ENCODE measurements around the gene NFATC2.

NFATC2 gene

GRCh38 chr20:51426718-51427650, 115.5 kb downstream of the NFATC2 start:
- DNase-seq, result no peak

DNA sequence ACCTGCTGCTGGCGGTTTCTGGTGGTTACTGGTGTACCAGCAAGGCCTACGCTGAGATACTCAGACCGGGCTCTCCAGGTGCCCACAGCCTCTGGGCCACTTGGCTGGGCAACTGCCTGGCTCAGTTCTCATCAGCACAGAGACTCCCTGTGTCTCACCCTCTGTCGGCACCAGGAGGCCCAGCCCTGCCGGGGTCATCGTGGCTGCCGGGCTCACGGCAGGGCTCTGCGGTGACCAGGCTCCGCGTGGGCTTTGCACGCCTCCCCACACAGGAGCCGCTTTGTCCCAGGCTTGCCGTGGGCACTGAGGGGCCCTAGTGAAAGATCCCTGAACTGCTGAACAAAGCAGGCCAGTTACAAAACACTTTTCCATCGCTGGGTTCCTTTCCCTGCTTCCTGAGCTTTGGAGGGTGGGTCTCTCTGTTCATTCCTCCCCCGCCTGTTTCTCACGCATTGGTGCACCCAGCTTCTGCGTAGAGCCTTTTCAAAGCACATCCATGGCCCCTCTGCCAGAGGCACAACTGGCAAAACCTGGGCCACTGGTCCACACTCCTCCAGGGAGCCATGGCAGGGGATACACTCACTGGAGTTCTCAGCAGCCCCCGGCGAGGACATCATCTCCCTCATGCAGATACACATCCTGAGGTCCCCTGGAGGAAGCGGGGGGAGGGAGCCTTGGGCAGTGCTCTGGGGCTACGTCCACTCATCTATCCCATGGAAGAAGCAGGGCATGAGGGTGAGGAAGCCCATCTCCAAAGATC, 117.0 kb downstream of the NFATC2 start:
- no peak for DNase-seq

- DNase-seq, result no peak
These were observed 118.0 kb downstream of the NFATC2 start for GRCh38 chr20:51424270-51425117.

GRCh38 chr20:51423810-51424209, 118.7 kb downstream of the NFATC2 start:
- DNase-seq, result no peak

DNA sequence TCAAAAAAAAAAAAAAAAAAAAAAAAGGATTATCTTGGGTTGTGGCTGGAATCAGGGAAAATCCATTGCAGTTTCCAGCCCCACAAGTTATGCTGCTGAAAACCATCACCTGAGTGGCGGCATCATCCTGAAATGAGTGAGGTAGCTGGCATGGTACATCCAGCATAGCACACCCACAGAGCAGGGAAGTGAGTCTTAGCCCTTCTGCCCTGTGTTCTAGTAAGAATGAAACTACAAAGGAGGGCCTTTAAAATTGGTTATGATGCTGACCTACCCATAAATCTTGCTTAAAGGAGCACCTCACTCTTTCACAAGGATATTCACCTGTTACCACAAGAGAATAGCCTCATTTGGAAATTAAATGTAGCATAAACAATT, 119.2 kb downstream of the NFATC2 start:
- no peak for DNase-seq

GRCh38 chr20:51422514-51423289, 119.8 kb downstream of the NFATC2 start:
- DNase-seq, result no peak

DNA sequence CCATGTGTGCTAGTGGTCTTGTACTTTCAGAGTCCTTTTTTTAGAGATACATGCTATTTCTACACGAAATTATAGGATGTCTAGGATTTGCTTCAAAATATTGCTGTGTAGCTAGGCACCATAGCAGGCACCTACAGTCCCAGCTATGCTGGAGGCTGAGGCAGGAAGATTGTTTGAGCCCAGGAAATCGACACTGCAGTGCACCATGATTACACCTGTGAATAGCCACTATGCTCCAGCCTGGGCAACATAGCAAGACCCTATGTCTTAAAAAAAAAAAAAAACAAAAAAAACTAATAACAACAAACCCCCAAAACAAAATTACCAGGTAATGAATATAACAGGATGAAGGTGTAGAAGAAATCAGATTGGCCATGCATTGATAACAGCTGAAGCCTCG, 121.7 kb downstream of the NFATC2 start:
- no peak for DNase-seq

DNA sequence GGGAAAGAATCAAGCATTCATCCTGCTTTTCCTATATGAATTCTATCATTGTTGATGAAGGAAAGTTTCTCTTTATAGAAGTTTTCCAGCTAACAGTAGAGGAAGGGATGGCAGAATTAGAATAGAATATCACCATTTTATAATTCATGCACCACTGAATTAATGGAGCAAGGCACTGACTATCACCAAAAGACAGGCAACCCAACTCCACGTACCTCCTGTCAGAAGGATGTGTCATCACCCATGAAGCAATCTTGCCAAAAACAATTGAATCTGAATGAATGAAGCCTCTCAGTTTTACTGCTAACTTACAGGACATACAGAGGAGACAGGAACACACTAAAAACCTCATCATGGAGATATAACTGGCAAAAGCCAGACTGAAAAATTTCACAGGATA, 122.4 kb downstream of the NFATC2 start:
- DNase-seq, result no peak

DNA sequence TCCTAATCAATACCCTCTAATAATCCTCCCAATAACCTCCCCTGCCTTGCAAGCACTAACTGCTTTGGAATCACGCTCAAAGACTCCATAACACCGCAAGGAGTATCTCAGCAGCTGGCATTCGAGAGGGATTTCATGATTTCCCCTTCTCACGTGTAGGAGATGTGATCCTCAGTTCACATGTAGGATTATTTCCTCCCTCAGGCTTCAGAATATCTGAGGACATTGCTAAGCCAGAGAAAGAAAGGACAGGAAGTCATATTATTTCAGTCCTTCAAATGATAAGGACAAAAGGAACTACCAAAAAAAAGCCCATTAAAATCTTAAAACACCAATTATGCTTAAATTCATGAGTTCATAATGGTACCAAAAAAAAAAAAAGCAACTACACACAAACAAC, 122.9 kb downstream of the NFATC2 start:
- no peak for DNase-seq

GRCh38 chr20:51419231-51419630, 123.3 kb downstream of the NFATC2 start:
- no peak for DNase-seq

DNA sequence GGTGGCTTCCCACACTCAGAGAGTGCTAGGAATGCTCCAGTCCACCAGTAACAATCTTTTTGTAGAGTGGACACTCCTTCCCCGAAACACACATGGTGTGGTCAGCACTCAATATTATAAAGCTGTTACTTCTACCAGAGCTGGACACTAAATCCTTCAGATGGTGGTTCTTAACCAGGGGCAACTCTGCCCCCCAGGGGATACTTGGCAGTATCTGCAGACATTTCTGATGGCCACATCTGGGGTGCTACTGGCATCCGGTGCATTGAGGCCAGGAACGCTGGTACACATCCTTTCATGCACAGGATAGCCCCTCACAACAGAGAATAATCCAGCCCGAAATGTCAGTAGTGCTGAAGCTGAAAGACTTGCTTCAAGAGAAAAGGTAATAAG, 124.4 kb downstream of the NFATC2 start:
- DNase-seq, result no peak

- no peak for DNase-seq
These were observed 125.0 kb downstream of the NFATC2 start for GRCh38 chr20:51417250-51418136.

GRCh38 chr20:51416532-51417249, 125.8 kb downstream of the NFATC2 start:
- no peak for DNase-seq

- DNase-seq, result no peak
These were observed 128.7 kb downstream of the NFATC2 start for GRCh38 chr20:51413857-51414256.

DNA sequence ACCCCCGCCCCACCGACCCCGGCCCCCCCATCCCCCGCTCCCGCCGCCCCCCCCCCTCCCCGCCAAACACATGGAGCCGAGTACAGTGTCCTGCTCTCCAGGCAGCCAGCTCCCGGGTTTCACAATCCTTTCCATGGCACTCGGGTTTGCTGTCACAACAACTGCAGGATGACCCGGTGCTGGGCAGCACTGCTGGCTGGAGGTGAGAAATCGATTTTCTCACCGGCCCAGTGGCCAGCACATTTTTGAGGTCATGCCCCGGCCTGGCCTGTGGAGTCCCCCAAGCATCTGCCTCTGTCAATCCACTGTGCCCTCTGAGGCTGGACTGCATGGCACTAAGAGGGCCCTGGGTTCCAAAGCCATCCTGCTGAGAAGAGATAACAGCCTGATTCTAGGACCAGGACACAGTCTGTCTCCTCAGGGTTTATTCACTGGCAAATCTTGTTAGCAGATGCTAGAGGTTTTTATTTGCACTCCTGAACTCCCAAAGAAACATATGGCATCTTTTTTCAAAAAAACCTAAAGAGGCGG, 129.5 kb downstream of the NFATC2 start:
- DNase-seq, result no peak

DNA sequence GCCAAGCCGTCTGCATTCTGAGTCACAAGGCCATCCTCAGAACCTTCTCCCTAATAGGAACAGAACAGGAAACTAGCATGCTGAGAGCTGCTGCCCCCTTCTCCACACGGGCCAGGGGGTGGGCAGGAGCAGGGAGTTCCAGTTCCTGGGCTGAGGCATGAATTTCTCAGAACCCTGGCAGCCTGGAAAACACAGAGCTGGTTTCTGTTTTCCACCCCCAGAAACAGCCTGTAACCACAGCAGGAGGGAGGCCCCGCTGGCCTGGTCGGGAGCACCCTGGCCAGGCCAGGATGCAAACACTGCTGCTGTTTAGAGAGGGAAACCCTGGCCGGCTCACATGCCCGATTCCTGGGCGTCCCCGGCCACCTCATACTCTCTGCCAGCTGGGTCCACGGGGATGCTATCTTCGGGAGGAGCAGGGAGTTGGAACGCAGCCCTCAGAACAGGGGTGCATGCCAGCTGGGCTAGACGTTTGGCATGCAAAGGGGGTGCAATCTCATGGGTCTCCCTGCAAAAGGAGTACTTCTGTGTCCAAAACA, 130.1 kb downstream of the NFATC2 start:
- no peak for DNase-seq

DNA sequence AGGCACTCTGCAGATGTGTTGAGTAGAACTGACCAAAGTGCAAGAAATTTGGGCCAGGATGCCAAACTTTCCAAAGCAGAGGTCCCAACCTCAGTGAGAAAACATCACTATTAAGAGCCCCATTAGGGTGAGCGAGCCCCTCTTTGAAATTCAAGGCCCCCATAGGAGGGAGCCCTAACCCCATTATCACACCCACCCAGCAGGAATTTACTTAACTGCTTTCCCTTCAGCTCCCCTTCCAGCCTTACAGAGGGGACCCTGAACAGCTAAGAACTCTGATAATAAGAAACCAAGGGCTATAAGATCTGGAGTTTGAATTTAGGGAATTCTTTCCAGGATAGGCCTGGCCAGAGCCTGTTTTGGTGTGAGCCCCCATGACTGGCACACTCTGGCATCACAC, 130.6 kb downstream of the NFATC2 start:
- DNase-seq, result no peak

DNA sequence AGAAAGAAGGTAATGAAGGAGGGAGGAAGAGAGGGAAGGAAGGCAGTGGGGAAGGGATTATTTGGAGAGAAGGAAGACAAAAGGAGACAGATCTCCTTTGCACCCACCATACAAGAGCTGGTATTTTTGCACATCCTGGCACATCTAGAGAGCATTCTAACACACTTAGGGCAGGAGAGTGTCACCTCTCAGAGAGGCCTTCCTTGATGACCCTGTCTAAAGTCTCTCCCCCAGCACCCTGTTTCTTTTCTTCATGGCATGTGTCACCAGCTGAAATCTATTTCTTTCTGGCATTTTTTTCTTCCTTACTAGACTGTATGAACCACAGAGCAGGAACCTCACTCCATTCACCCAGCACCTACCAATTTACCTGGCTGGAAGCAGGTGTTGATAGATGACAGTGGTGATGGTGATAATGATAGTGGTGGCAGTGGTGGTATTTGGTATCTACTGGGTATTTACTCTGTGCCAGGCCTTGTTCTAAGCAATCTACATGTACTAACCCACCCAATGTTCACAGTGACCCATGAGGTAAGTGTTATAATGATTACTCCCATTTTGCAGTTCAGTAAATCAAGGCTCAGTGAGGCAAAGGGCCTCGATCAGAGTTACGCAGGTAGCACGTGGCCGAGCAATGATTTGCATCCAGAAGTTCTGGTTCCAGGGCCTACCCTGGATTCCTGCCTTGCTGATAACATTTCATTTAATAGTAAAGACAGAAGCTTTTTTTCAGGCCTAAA, 131.8 kb downstream of the NFATC2 start:
- DNase-seq, result no peak

DNA sequence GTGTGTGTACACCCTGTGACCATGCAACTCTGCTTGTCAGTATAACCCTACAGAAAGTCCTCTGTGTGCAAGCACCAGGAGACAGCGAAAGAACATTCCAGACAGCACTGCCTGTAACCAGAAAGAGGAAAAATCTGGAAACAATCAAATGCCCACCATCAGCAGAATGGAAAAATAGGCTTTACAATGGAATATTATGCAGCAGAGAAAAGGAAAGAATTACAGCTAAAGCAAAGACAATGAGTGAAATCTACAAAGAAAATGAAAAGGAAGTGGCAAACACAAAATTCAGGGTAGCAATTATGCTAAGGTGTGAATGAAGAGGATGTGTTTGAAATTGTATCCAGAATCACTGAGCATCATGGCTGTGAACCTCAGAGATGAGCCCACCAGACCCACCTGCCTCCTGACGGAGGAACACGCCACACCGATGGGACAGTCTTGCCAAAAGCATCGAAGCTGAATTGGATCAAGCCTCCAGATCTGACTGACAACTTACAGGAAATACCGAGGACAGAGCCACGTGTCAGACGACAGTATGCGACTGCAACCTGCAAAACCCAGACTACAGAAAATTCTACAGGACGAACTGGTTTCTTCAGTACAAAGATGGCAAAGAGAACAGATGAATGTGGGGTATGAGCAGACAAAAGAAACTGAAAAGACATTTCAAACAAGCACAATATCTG, 133.2 kb downstream of the NFATC2 start:
- DNase-seq, result no peak

All from NCI-H2081 (cell line).